Tibial nerve (tissue), 4 donors: ENCODE results near the gene CCDC85B.

Source experiments
- EP300 ChIP-seq, 2 donors: sonication (generic); formaldehyde crosslinking; IDR thresholded peaks; one replicate each; pipeline ENCODE4 v1.6.1; 2017; ENCODE audit warnings: antibody characterized with exemption in 2 of 2, mild to moderate bottlenecking in 1 of 2
- POLR2A ChIP-seq, 2 donors: fragments of 450-650 bp; IDR thresholded peaks; one replicate each; pipeline ENCODE4 v1.6.1; 2017; ENCODE audit warnings: antibody characterized with exemption in 2 of 2, mild to moderate bottlenecking in 2 of 2, moderate library complexity in 2 of 2
- TF ChIP-seq, protein P1 (sequence below), 5 experiments: fragments of 200-600 bp in 3 of 5; fragments of 450-650 bp in 2 of 5; sonication (generic) in 3 of 5; IDR thresholded peaks; one replicate each; pipeline ENCODE4 v1.5.1; 2016 to 2019; ENCODE audit warnings: antibody characterized with exemption in 5 of 5, mild to moderate bottlenecking in 3 of 5, moderate library complexity in 2 of 5

DNA sequence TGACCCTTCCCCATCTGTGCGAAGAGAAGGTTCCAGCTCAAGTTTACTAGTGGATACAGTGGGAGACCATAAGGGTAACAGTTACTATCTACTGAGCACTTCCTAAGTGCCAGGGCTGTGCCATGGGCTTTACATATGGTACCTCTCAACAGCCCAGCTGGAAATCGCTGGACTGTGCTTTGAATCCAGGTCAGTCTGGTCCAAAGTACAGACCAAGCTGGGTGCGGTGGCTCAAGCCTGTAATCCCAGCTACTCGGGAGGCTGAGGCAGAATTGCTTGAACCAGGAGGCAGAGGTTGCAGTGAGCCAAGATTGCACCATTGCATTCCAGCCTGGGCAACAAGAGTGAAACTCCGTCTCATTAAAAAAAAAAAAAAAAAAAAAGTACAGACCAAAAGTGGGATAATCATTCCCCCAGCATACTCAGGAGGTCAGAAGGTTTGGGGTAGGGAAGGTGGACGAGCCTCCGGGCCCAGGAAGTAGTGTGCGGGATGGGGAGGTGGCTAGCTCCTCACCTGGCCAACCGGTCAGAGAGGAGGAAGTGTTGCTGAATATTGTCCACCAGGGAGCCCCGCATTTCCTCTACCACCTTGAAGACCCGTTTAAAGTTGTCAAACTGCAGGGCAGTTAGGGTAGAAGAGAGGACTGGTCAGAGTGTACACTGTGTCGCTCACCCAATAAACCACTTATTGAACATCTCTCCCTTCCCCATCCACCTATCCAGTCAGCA is 4.5 kb upstream of the CCDC85B start:
- TF ChIP-seq, protein P1, sequence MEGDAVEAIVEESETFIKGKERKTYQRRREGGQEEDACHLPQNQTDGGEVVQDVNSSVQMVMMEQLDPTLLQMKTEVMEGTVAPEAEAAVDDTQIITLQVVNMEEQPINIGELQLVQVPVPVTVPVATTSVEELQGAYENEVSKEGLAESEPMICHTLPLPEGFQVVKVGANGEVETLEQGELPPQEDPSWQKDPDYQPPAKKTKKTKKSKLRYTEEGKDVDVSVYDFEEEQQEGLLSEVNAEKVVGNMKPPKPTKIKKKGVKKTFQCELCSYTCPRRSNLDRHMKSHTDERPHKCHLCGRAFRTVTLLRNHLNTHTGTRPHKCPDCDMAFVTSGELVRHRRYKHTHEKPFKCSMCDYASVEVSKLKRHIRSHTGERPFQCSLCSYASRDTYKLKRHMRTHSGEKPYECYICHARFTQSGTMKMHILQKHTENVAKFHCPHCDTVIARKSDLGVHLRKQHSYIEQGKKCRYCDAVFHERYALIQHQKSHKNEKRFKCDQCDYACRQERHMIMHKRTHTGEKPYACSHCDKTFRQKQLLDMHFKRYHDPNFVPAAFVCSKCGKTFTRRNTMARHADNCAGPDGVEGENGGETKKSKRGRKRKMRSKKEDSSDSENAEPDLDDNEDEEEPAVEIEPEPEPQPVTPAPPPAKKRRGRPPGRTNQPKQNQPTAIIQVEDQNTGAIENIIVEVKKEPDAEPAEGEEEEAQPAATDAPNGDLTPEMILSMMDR (IDR thresholded peaks at IDR 0.05): no peak
- TF ChIP-seq POLR2A (IDR thresholded peaks at IDR 0.05): no peak
- TF ChIP-seq EP300 (IDR thresholded peaks at IDR 0.05): no peak
